Naive thymus-derived CD4-positive, alpha-beta T cell (primary cell): ENCODE data around the gene FGL2. TPM values are rescaled to one million over a fixed set of nuclear protein-coding genes. Genes with fewer than 3 reads are reported as not detected.
"Not testable (repeated sequence)": the region's sequence is repeated elsewhere in the genome, so short reads cannot be mapped to it uniquely, and the experiment has no call there.

Source experiments
- ATAC-seq: fragments of 150-1000 bp; cut with Tn5 transposase; 2 replicates; pipeline ENCODE4 v1.10.0; 2021; ENCODE audit warnings: mild to moderate bottlenecking, moderate library complexity
- CTCF ChIA-PET: fragments of 350-600 bp; sonication (Branson Sonifier 250); formaldehyde crosslinking; loops from one replicate; lab custom pipeline; 2021; ENCODE audit warnings: antibody characterized with exemption; lab: Charles Lee
- POLR2A ChIA-PET: fragments of 350-600 bp; sonication (Branson Sonifier 250); formaldehyde crosslinking; loops from one replicate; lab custom pipeline; 2021; ENCODE audit warnings: antibody characterized with exemption, inconsistent platforms; lab: Charles Lee
- DNase-seq, 9 donors: peaks; one replicate each; pipeline versions ENCODE4 v3.0.0 to v3.0.0-alpha.2; 2020 to 2022; ENCODE audit warnings: mixed read lengths in 1 of 9
- H3K27ac ChIP-seq: one replicate; pipeline ENCODE4 v1.7.0; 2013; ENCODE audit warnings: mild to moderate bottlenecking, low read depth, low read length, moderate library complexity
- H3K27me3 ChIP-seq, 2 donors: one replicate each; pipeline ENCODE4 v1.7.0; 2013; ENCODE audit warnings: low read length in 2 of 2, mild to moderate bottlenecking in 2 of 2, moderate library complexity in 2 of 2; ENCODE audit not compliant: control insufficient read depth in 2 of 2, insufficient read depth in 2 of 2
- H3K36me3 ChIP-seq, 3 experiments: 1 replicate in 2 of 3; 2 replicates in 1 of 3; pipeline ENCODE4 v1.7.0; 2013; ENCODE audit warnings: low read length in 3 of 3, mild to moderate bottlenecking in 3 of 3, moderate library complexity in 1 of 3; ENCODE audit not compliant: insufficient read depth in 3 of 3, control insufficient read depth in 2 of 3
- H3K4me1 ChIP-seq, 2 donors: one replicate each; pipeline ENCODE4 v1.7.0; 2013; ENCODE audit warnings: low read length in 2 of 2, mild to moderate bottlenecking in 2 of 2, moderate library complexity in 1 of 2; ENCODE audit not compliant: control insufficient read depth in 2 of 2, insufficient read depth in 2 of 2
- H3K4me3 ChIP-seq: 2 replicates; pipeline ENCODE4 v1.7.0; 2013; ENCODE audit warnings: mild to moderate bottlenecking, low read length
- H3K9me3 ChIP-seq, 3 experiments: 1 replicate in 2 of 3; 2 replicates in 1 of 3; pipeline ENCODE4 v1.7.0; 2013; ENCODE audit warnings: low read length in 3 of 3; ENCODE audit not compliant: control insufficient read depth in 2 of 3
- H3K27ac Mint-ChIP-seq, 9 donors: one replicate each; pipeline ENCODE4 v1.8.0; 2020 to 2022; ENCODE audit warnings: mixed read lengths in 9 of 9, mild to moderate bottlenecking in 8 of 9, moderate library complexity in 5 of 9, inconsistent platforms in 2 of 9
- H3K27me3 Mint-ChIP-seq, 5 donors: one replicate each; pipeline ENCODE4 v1.8.0; 2021 to 2022; ENCODE audit warnings: mixed read lengths in 5 of 5, mild to moderate bottlenecking in 1 of 5
- H3K36me3 Mint-ChIP-seq, 5 donors: one replicate each; pipeline ENCODE4 v1.8.0; 2020 to 2022; ENCODE audit warnings: mixed read lengths in 5 of 5, mild to moderate bottlenecking in 3 of 5, inconsistent platforms in 1 of 5
- H3K4me1 Mint-ChIP-seq, 7 donors: one replicate each; pipeline ENCODE4 v1.8.0; 2020 to 2022; ENCODE audit warnings: mixed read lengths in 7 of 7, mild to moderate bottlenecking in 3 of 7, inconsistent platforms in 1 of 7
- H3K4me3 Mint-ChIP-seq, 10 donors: one replicate each; pipeline ENCODE4 v1.8.0; 2020 to 2022; ENCODE audit warnings: mild to moderate bottlenecking in 10 of 10, mixed read lengths in 10 of 10, moderate library complexity in 6 of 10, inconsistent platforms in 2 of 10
- H3K9me3 Mint-ChIP-seq, 11 donors: one replicate each; pipeline ENCODE4 v1.8.0; 2020 to 2022; ENCODE audit warnings: mixed read lengths in 11 of 11, mild to moderate bottlenecking in 4 of 11, inconsistent platforms in 1 of 11, moderate library complexity in 1 of 11
- intact Hi-C, 2 donors: fragments of 100-400 bp; cut with micrococcal nuclease; formaldehyde crosslinking; loops; one replicate each; pipeline ENCODE4 v1.15.1; 2023
- polyA plus RNA-seq, 2 donors: library from polyadenylated mRNA; unstranded; fragments of 300-500 nt; fragmentation: Illumina TruSeq; gene quantifications; one replicate each; pipeline ENCODE4 v1.2.3, GENCODE V29; 2021
- total RNA-seq, 6 experiments: library from RNA in 5 of 6; stranded (reverse) in 5 of 6; gene quantifications; 1 replicate in 5 of 6; 2 replicates in 1 of 6; pipeline ENCODE4 v1.2.3 and lab custom pipeline; 2021 to 2026

FGL2 gene
- total and polyA plus RNA-seq, 7 experiments from 2014 or later, result 0.22 to 129 (median 3.0) TPM

DNA sequence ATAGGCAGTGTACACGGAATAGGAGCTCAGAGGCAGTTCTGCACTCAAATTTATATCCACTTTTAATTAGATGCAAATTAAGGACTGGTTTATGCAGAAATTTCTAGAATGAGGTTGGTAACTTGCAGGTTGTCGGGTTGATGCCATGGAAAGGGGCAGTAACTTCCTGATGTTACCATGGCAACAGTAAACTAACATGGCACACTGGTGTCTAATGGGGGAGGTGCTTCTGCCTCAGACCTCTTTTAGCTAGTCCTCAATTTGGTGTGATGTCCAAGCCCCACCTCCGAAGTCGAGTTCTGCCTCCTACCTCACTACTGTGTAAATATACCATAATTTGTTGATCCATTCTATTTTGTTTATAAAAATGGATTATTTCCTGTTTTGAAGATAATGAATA is 25.2 kb downstream of the FGL2 start:
- H3K9me3 Mint-ChIP-seq, CTCF ChIA-PET: not testable (repeated sequence)

GRCh38 chr7:77172437-77173172 is 27.0 kb downstream of the FGL2 start:
- CTCF ChIA-PET, intact Hi-C loops, H3K27ac Mint-ChIP-seq: not testable (repeated sequence)

More for the DNA sequence above, 25.2 kb downstream of the FGL2 start:
- H3K4me1 ChIP-seq, H3K27ac Mint-ChIP-seq, H3K4me3 Mint-ChIP-seq, H3K27ac ChIP-seq, DNase-seq, ATAC-seq, H3K27me3 Mint-ChIP-seq, H3K9me3 ChIP-seq, H3K36me3 ChIP-seq, H3K27me3 ChIP-seq, H3K4me3 ChIP-seq, intact Hi-C loops, POLR2A ChIA-PET, H3K4me1 Mint-ChIP-seq: not testable (repeated sequence)
- peaks cover 0 to 17% (median 6%) of the 10 kb centered on the region in 5 donors for H3K36me3 Mint-ChIP-seq

GRCh38 chr7:77171073-77171472 is 28.5 kb downstream of the FGL2 start:
- H3K4me1 Mint-ChIP-seq, H3K4me3 Mint-ChIP-seq, ATAC-seq, H3K27me3 ChIP-seq, H3K4me1 ChIP-seq, H3K9me3 Mint-ChIP-seq, H3K27ac ChIP-seq, intact Hi-C loops, H3K27me3 Mint-ChIP-seq, H3K27ac Mint-ChIP-seq, H3K4me3 ChIP-seq, H3K9me3 ChIP-seq, DNase-seq, H3K36me3 ChIP-seq, POLR2A ChIA-PET, CTCF ChIA-PET: not testable (repeated sequence)
- peaks cover 0 to 17% (median 6%) of the 10 kb centered on the region in 5 donors for H3K36me3 Mint-ChIP-seq

More at GRCh38 chr7:77172437-77173172, 27.0 kb downstream of the FGL2 start:
- H3K27me3 ChIP-seq, POLR2A ChIA-PET, H3K27ac ChIP-seq, H3K27me3 Mint-ChIP-seq, H3K4me3 ChIP-seq, H3K36me3 ChIP-seq, H3K4me1 Mint-ChIP-seq, H3K9me3 Mint-ChIP-seq, H3K4me3 Mint-ChIP-seq, H3K9me3 ChIP-seq, H3K4me1 ChIP-seq, DNase-seq, ATAC-seq: not testable (repeated sequence)
- peaks cover 0 to 19% (median 6%) of the 10 kb centered on the region in 5 donors for H3K36me3 Mint-ChIP-seq

DNA sequence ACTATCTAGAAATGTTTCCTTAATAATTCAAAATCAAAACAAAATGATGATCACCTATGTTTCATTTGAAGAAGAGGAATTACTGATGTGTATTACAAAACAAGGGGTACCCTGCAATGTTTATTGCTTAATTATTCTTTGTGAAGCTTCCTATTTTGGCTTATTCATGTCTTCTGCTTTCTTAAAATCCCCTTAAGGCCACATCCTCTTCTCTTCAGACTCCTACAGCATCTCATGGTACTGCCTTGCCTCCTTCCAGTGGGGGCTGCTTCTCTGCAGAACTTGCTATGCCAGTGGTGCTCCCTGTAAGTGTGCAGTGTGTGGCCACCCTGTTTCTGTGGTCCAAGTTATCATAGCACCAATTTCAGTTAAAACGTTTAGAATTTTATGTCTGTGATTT is 42.2 kb downstream of the FGL2 start:
- intact Hi-C loops, result no loop called here
- peak; percentile 78 for ATAC-seq
- Mint-ChIP-seq H3K36me3 (peaks cover 0 to 14% (median 0%) of the 10 kb centered on the region in 5 donors), H3K4me3 (peak overlapping the region in 1 of 10 donors; percentile 61), H3K27me3 (no peaks in the 10 kb centered on the region), H3K27ac (peak overlapping the region in 1 of 9 donors; percentile 90), H3K9me3 (peaks cover 0 to 6% (median 0%) of the 10 kb centered on the region in 11 donors), H3K4me1 (peaks cover 0 to 24% (median 5%) of the 10 kb centered on the region in 7 donors)
- no peak overlapping the region for H3K4me3 ChIP-seq
- no peaks in the 10 kb centered on the region for H3K36me3 ChIP-seq
- H3K27ac ChIP-seq, result no peak overlapping the region
- H3K9me3 ChIP-seq, result no peaks in the 10 kb centered on the region
- POLR2A ChIA-PET, result no interaction called here
- DNase-seq, result no peak
- no peaks in the 10 kb centered on the region for H3K27me3 ChIP-seq
- CTCF ChIA-PET, result no interaction called here
- H3K4me1 ChIP-seq, result no peaks in the 10 kb centered on the region

DNA sequence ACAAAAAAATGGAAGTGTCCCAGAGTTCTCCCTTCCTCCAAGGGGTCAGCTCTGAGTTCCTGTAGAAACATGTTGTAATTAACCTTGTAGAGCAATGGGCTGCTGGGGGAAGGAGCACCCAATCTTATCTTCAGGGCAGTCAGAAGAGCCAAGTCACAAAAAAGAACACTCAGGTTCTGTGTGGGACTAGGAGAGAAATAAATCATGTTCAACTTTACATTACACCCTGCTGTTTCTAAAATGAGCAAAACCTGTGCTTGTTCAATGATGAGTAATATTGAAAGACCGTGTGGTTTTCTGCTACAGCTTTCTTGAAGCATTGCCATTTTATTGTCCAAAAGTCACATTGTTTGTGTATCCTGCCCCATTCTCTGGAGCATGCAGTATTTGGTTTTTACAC is 42.6 kb downstream of the FGL2 start:
- Mint-ChIP-seq H3K27ac (peak overlapping the region in 1 of 9 donors; percentile 90), H3K4me1 (peaks cover 0 to 24% (median 5%) of the 10 kb centered on the region in 7 donors), H3K4me3 (peak overlapping the region in 1 of 10 donors; percentile 61), H3K36me3 (peaks cover 0 to 15% (median 0%) of the 10 kb centered on the region in 5 donors)
- H3K36me3 ChIP-seq, H3K27me3 ChIP-seq, H3K9me3 Mint-ChIP-seq, H3K27me3 Mint-ChIP-seq, intact Hi-C loops, POLR2A ChIA-PET, DNase-seq, H3K4me1 ChIP-seq, H3K9me3 ChIP-seq, CTCF ChIA-PET, H3K4me3 ChIP-seq, H3K27ac ChIP-seq: not testable (repeated sequence)
- peak; percentile 46 for ATAC-seq

DNA sequence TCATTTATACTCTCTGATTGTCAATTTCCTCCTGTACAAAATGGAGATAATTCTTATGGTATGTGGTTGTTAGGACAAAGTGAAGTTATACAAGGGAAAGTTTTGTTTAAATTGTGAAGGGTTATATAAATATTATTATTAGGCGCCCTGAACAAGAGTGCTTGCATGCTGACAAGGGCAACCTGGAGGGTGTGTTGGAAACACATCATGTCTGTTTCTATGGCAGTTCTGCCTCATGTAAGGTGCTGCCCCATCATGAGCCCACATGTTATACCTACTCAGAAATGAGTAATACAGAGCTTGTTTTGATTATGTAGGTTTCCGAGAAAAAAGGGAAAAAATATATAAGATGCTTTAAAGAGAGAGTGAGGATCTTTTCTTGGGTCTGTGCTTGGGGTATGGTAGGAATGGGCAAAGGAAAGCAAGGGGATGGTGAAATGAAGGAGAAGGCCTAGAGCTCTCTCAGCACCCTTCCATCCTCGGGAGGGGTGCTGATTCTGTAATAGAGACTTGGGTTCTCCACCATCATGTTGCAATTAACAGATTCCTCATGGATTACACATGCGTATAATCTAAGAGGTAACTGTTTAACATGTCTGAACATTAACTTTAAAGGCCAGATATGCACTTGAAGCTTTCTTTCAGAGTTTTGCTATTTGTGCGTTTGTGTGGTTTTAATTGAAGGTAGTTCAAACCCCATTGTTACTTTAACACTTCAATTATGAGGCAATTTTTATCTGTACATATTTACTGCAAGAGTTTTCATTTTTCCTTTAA is 43.8 kb downstream of the FGL2 start:
- Mint-ChIP-seq H3K4me3 (peak overlapping the region in 1 of 10 donors; percentile 30), H3K4me1 (peaks cover 0 to 24% (median 5%) of the 10 kb centered on the region in 7 donors), H3K36me3 (peaks cover 0 to 15% (median 0%) of the 10 kb centered on the region in 5 donors), H3K27ac (peak overlapping the region in 1 of 9 donors; percentile 73)
- ATAC-seq, POLR2A ChIA-PET, H3K4me1 ChIP-seq, H3K36me3 ChIP-seq, H3K27me3 Mint-ChIP-seq, CTCF ChIA-PET, DNase-seq, H3K27ac ChIP-seq, H3K9me3 ChIP-seq, intact Hi-C loops, H3K9me3 Mint-ChIP-seq, H3K27me3 ChIP-seq, H3K4me3 ChIP-seq: not testable (repeated sequence)
